Activated T-cell treated with anti-CD3 and anti-CD28 coated beads, Interleukin-2, amount 50 U/mL, for 1 hour (primary cell): ENCODE data around the gene MBD1.
A peak's percentile ranks its signal among the peaks of the same experiment; 100 is the strongest.
"Not testable (repeated sequence)": the region's sequence is repeated elsewhere in the genome, so short reads cannot be mapped to it uniquely, and the experiment has no call there.

Experiments used
- DNase-seq: peaks from one replicate; pipeline ENCODE4 v3.0.0-alpha.2; 2020

Gene MBD1

GRCh38 chr18:50288348-50289107 is 7.2 kb upstream of the MBD1 start:
- not testable (repeated sequence) for DNase-seq

- DNase-seq: peak; percentile 96
These were observed 6.4 kb upstream of the MBD1 start, which contains the start of gene CXXC1 for GRCh38 chr18:50287441-50288347. Gene CXXC1, minus strand, starts transcription at chr18:50287692. Its CDS starts 103 bp downstream, at chr18:50287589.

- no peak for DNase-seq
These were observed 5.7 kb upstream of the MBD1 start for GRCh38 chr18:50287028-50287440.

DNA sequence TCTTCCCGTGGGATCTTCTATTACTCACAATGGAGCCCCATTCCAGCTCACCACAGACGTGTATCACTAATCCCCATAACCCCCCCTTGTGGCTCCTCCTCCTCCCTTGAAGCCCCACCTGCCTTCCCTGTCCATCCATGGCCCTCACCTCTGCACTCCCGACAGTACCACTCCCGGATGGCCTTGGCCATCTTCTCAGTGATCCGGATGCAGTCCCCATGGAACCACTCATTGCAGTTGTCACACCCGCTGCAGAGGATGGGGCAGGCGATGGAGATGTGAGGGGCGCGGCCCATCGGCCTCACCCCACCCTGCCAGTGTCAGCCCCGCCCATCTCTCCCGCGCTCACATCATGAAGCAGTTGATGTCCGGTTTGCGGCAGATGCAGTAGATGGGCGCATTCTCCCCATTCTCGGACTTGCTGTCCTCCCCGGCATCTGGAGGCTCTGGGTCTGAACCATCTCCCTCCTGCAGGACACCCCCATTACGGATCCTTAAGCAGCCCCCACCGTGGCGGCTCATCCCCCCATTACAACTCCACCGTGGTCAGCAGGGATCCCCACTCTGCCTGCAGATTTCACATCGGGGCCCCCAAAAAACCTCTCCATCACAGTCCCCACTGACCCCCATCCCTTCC is 5.2 kb upstream of the MBD1 start:
- DNase-seq: no peak

GRCh38 chr18:50285631-50286321 is 4.5 kb upstream of the MBD1 start:
- no peak for DNase-seq

- DNase-seq: no peak
These were observed 3.7 kb upstream of the MBD1 start for GRCh38 chr18:50285071-50285470.

- no peak for DNase-seq
These were observed 3.0 kb upstream of the MBD1 start for GRCh38 chr18:50284255-50284885.

GRCh38 chr18:50283469-50284209 is 2.3 kb upstream of the MBD1 start:
- DNase-seq: no peak

GRCh38 chr18:50282521-50283335 is 1.4 kb upstream of the MBD1 start:
- DNase-seq: no peak

DNA sequence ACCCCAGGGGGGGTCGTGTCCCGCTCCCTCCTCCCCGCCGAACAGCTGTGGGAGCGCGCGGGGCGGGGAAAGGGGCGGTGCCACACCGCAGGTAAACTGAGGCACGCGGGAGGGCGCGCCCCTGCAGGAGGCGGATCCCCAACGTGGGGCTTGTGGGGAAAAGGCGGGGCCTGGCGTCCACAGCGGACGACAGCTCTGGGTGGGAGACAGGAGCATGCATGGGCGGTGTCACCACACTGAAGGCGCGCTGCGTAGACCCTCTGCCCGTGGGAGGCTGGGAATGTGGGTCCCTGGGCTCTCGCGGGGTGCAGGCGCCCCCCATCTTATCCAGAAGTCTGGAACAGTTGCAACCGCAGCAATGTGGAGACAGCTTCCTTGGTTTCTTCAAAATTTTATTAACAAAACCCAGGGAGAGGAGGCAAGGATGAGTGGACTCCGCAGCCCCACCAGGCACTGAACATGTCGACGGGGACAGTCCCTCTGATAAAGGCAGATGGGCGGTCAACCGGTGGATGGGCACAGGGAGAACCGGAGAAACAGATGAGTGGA is 723 bp upstream of the MBD1 start:
- no peak for DNase-seq

DNA sequence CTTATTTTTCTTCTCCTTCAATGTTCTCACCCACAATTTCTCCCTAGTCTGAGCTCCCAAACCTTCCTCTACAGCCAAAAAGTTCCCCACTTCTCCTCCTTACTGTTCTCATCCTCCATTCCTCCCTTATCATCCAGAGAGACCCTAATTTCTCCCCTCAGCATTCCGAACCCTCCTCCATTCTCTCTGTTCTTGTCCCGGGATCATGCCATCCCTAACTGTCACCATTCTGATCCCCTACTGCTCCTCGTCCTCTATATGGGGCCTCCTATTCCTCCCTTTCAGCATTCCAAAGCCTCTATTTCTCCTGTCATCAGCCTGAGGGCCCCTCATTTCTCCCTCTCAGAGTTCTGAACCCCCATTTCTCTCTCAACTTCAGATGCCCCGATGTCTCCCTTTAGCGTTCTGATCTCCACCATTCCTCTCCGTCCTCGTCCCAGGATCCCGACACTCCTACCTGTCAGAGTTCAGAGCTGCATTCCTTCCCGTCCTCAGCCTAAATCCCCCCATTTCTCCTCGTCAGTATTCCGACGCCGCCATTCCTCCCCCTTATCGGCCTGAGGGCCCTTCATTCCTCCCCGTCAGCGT is 522 bp downstream of the MBD1 start:
- DNase-seq: no peak

DNA sequence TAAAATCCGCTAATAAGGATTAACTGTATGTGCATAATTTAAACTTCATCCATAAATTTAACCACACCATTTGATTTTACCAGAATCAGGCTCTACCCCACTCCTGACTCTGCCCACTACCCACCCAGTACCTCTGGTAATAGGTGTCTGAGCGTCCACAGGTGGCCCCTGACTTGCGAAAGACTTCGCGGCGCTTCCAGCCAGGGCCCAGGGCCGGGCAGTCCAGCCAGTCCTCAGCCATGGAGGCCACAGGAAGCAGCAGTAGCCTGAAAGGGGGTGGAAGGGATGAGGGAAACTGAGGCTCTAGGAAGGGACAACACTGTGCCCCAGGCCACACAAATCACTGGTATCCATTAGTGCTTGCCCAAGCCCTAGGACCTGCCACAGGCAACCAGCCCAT is 1.6 kb downstream of the MBD1 start:
- no peak for DNase-seq

- DNase-seq: no peak
These were observed 3.4 kb downstream of the MBD1 start for GRCh38 chr18:50277942-50278341.

- no peak for DNase-seq
These were observed 4.9 kb downstream of the MBD1 start for GRCh38 chr18:50276452-50276851.

GRCh38 chr18:50275503-50276036 is 5.8 kb downstream of the MBD1 start:
- DNase-seq: no peak

- no peak for DNase-seq
These were observed 6.4 kb downstream of the MBD1 start for GRCh38 chr18:50274941-50275340.

DNA sequence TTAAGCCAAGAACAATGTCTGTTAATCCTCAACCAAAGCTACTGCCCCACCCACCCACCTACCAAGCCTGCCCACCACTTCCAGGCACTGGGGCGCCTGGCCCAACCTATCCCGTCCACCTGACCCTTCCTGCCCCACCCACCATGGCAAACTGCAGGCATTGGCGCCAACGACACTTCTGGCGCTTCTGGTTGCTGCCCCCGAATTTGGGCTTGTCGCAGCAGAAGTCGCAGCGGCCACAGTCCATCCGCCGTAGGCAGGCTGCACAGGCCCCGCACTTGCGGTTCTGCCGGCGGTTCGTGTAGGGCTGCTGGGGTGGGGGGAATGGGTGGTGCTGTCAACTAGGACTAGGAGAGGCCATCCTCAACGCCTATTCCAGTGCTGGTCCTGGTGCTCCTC is 7.3 kb downstream of the MBD1 start:
- no peak for DNase-seq

- no peak for DNase-seq
These were observed 7.9 kb downstream of the MBD1 start for GRCh38 chr18:50273203-50274043.

DNA sequence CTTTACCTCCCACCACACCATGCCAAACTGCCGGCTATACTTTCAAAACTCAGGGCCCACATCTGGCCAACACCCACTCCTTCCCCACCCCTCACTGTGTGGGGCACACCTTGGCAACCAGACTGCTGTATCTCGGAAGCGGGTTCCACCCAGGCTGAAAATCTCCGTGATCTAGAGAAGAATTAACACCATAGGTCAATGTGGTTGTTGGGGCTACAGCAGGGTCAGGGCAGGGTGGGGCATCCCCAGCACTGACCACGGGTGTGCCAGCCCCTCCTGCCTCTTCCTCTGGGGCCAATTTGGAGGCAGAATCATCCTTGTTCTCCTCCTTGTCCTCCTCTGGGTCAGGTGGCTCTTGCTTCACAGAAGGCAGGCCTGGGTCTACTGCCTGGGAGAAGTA is 8.8 kb downstream of the MBD1 start:
- no peak for DNase-seq
